ENCODE results near the gene C6orf15. TPM values are rescaled to one million over a fixed set of nuclear protein-coding genes. Genes with fewer than 3 reads are reported as not detected.

The C6orf15 gene
- total and polyA plus RNA-seq, 7 donors: not detected

GRCh38 chr6:31157513-31158139, 45.3 kb upstream of the C6orf15 start, which contains the start of gene CCHCR1:
Gene CCHCR1, minus strand, starts transcription at chr6:31157802. Its CDS starts 202 bp downstream, at chr6:31157600.
- TF ChIP-seq POLR2AphosphoS5 (IDR thresholded peaks at IDR 0.05) (no peak), CTCF (IDR thresholded peaks at IDR 0.05) (no peak), POLR2A (IDR thresholded peaks at IDR 0.05) (no peak), EP300 (IDR thresholded peaks at IDR 0.05) (no peak)
- WGBS, 2 donors: 6 to 10% methylated on average over 14 of the region's 14 CpGs
- H3K4me3 ChIP-seq: peak within 1 kb of the TSS; percentile 53 to 76 (median 70)
- H3K36me3 ChIP-seq: peaks cover 0 to 17% (median 0%) of the 10 kb centered on the region in 4 donors
- no peaks in the 10 kb centered on the region for H3K9me3 ChIP-seq
- peak; percentile 60 for DNase-seq
- peaks cover 0 to 24% (median 19%) of the 10 kb centered on the region in 4 donors for H3K4me1 ChIP-seq
- peak within 1 kb of the TSS; percentile 82 to 90 (median 84) for H3K27ac ChIP-seq
- intact Hi-C loops (cut with DNase I): no loop called here
- H3K27me3 ChIP-seq: no peaks in the 10 kb centered on the region

- no peaks in the 10 kb centered on the region for H3K27me3 ChIP-seq
- H3K9me3 ChIP-seq: no peaks in the 10 kb centered on the region
- no peak overlapping the region for H3K4me3 ChIP-seq
- intact Hi-C loops (cut with DNase I): no loop called here
- 94 to 96% methylated on average over 7 of the region's 7 CpGs for WGBS, 2 donors
- TF ChIP-seq EP300 (IDR thresholded peaks at IDR 0.05) (no peak), POLR2AphosphoS5 (IDR thresholded peaks at IDR 0.05) (no peak), POLR2A (IDR thresholded peaks at IDR 0.05) (no peak), CTCF (IDR thresholded peaks at IDR 0.05) (no peak)
- H3K27ac ChIP-seq: no peak overlapping the region
- peaks cover 0 to 24% (median 19%) of the 10 kb centered on the region in 4 donors for H3K4me1 ChIP-seq
- H3K36me3 ChIP-seq: peaks cover 0 to 17% (median 0%) of the 10 kb centered on the region in 4 donors
- DNase-seq: peak; percentile 60
Observed at GRCh38 chr6:31156641-31157040, 44.3 kb upstream of the C6orf15 start.

GRCh38 chr6:31154436-31154835, 42.1 kb upstream of the C6orf15 start:
- intact Hi-C loops (cut with DNase I): no loop called here
- WGBS, 2 donors: 85 to 98% methylated on average over 15 of the region's 15 CpGs
- Histone ChIP-seq H3K27ac (no peak overlapping the region), H3K27me3 (no peaks in the 10 kb centered on the region), H3K9me3 (no peaks in the 10 kb centered on the region), H3K36me3 (peaks cover 0 to 34% (median 2%) of the 10 kb centered on the region in 4 donors), H3K4me1 (peaks cover 0 to 22% (median 15%) of the 10 kb centered on the region in 4 donors), H3K4me3 (no peak overlapping the region)
- DNase-seq: no peak
- no peak for TF ChIP-seq POLR2A (IDR thresholded peaks at IDR 0.05)
- no peak for TF ChIP-seq POLR2AphosphoS5 (IDR thresholded peaks at IDR 0.05)
- TF ChIP-seq CTCF (IDR thresholded peaks at IDR 0.05): no peak
- TF ChIP-seq EP300 (IDR thresholded peaks at IDR 0.05): no peak

GRCh38 chr6:31152781-31153180, 40.4 kb upstream of the C6orf15 start:
- 88 to 95% methylated on average over 7 of the region's 7 CpGs for WGBS, 2 donors
- no peaks in the 10 kb centered on the region for H3K27me3 ChIP-seq
- intact Hi-C loops (cut with DNase I): no loop called here
- peaks cover 0 to 12% (median 7%) of the 10 kb centered on the region in 4 donors for H3K4me1 ChIP-seq
- TF ChIP-seq CTCF (IDR thresholded peaks at IDR 0.05) (no peak), POLR2A (IDR thresholded peaks at IDR 0.05) (no peak), POLR2AphosphoS5 (IDR thresholded peaks at IDR 0.05) (no peak), EP300 (IDR thresholded peaks at IDR 0.05) (no peak)
- no peak overlapping the region for H3K4me3 ChIP-seq
- no peak for DNase-seq
- H3K9me3 ChIP-seq: no peaks in the 10 kb centered on the region
- H3K27ac ChIP-seq: no peak overlapping the region
- peaks cover 0 to 37% (median 2%) of the 10 kb centered on the region in 4 donors for H3K36me3 ChIP-seq

Measured in sigmoid colon (tissue), 7 donors.